GM21786 (cell line): ENCODE data around the gene HIF3A.

Experiments
- ATAC-seq: cut with Tn5 transposase; IDR thresholded peaks from one replicate; pipeline ENCODE4 v1.9.1; 2021; ENCODE audit not compliant: unreplicated experiment

Gene HIF3A

GRCh38 chr19:46381346-46381745 is 84.5 kb downstream of the HIF3A start:
- ATAC-seq: no peak

GRCh38 chr19:46381756-46382345 is 85.0 kb downstream of the HIF3A start:
- ATAC-seq: no peak

- no peak for ATAC-seq
Measured at GRCh38 chr19:46383171-46383815, 86.5 kb downstream of the HIF3A start.

- no peak for ATAC-seq
Measured at GRCh38 chr19:46383846-46384245, 87.0 kb downstream of the HIF3A start.

- ATAC-seq: no peak
Measured at GRCh38 chr19:46384396-46384795, 87.6 kb downstream of the HIF3A start.

GRCh38 chr19:46385636-46386035 is 88.8 kb downstream of the HIF3A start:
- no peak for ATAC-seq

GRCh38 chr19:46386151-46386550 is 89.3 kb downstream of the HIF3A start:
- no peak for ATAC-seq

- no peak for ATAC-seq
Measured at GRCh38 chr19:46386996-46387712, 90.3 kb downstream of the HIF3A start.

GRCh38 chr19:46387713-46388130 is 90.9 kb downstream of the HIF3A start:
- no peak for ATAC-seq

- ATAC-seq: no peak
Measured at GRCh38 chr19:46388311-46389095, 91.7 kb downstream of the HIF3A start.

GRCh38 chr19:46390121-46390858 is 93.4 kb downstream of the HIF3A start:
- no peak for ATAC-seq

- ATAC-seq: no peak
Measured at GRCh38 chr19:46390866-46391265, 94.0 kb downstream of the HIF3A start.

- no peak for ATAC-seq
Measured at GRCh38 chr19:46391296-46392251, 94.7 kb downstream of the HIF3A start.

GRCh38 chr19:46392252-46392801 is 95.5 kb downstream of the HIF3A start:
- ATAC-seq: no peak

GRCh38 chr19:46392837-46393236 is 96.0 kb downstream of the HIF3A start:
- no peak for ATAC-seq
